ENCODE measurements around the gene MFAP2. TPM values are rescaled to one million over a fixed set of nuclear protein-coding genes. Genes with fewer than 3 reads are reported as not detected.

MFAP2 gene
- total RNA-seq, 1 donor from 2014 or later = 260 TPM

DNA sequence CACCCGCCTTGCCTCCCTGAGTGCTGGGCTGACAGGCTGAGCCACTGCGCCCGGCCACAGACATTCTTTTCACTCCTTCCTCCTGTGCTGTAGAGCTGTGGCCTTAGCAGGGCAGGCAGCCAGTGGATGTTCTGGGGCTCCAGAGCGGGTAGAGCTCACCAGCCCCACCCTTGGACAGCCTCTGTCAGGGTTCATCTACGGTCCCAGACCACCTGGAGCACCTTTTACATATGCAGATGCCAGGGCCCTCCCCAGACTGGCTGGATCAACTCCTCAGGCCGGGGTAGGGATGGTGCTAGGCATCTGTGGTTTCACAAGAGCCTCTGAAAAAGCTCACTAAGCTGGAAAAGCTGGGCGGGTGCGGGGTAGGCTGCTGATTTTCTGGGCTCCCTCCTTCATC, 26.7 kb upstream of the MFAP2 start:
- no peak overlapping the region for H3K27ac Mint-ChIP-seq (ENCODE audit: unreplicated experiment)
- peaks cover 31% of the 10 kb centered on the region for H3K4me1 Mint-ChIP-seq (ENCODE audit: low read depth)
- no peaks in the 10 kb centered on the region for H3K27me3 Mint-ChIP-seq (ENCODE audit: low read depth)
- TF ChIP-seq, protein P1, sequence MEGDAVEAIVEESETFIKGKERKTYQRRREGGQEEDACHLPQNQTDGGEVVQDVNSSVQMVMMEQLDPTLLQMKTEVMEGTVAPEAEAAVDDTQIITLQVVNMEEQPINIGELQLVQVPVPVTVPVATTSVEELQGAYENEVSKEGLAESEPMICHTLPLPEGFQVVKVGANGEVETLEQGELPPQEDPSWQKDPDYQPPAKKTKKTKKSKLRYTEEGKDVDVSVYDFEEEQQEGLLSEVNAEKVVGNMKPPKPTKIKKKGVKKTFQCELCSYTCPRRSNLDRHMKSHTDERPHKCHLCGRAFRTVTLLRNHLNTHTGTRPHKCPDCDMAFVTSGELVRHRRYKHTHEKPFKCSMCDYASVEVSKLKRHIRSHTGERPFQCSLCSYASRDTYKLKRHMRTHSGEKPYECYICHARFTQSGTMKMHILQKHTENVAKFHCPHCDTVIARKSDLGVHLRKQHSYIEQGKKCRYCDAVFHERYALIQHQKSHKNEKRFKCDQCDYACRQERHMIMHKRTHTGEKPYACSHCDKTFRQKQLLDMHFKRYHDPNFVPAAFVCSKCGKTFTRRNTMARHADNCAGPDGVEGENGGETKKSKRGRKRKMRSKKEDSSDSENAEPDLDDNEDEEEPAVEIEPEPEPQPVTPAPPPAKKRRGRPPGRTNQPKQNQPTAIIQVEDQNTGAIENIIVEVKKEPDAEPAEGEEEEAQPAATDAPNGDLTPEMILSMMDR (IDR thresholded peaks at IDR 0.05) = no peak
- H3K36me3 Mint-ChIP-seq (ENCODE audit: low read depth) = peaks cover 12% of the 10 kb centered on the region
- H3K9me3 Mint-ChIP-seq (ENCODE audit: low read depth) = no peaks in the 10 kb centered on the region
- DNase-seq (ENCODE audit: low spot score) = no peak
- H3K4me3 Mint-ChIP-seq (ENCODE audit: unreplicated experiment) = no peak overlapping the region

DNA sequence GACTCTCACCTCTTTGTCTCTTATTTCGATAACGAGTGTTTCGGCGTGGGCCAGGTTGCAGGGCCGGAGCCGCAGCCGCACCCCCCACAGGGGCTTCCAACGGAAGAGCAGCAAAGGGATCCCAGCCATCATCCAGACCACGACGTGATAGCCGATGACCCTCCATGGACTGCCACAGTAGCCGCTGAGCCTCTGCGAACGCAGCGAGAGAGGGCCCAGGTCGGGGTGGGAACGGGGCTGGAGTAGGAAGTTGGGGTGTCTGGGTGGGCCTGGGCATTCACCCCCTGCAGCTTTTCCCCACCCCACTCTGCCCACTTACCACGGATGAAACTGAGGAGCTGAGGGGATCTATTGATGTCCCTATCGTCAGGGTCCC, 24.9 kb upstream of the MFAP2 start:
- H3K9me3 Mint-ChIP-seq (ENCODE audit: low read depth) = no peaks in the 10 kb centered on the region

DNA sequence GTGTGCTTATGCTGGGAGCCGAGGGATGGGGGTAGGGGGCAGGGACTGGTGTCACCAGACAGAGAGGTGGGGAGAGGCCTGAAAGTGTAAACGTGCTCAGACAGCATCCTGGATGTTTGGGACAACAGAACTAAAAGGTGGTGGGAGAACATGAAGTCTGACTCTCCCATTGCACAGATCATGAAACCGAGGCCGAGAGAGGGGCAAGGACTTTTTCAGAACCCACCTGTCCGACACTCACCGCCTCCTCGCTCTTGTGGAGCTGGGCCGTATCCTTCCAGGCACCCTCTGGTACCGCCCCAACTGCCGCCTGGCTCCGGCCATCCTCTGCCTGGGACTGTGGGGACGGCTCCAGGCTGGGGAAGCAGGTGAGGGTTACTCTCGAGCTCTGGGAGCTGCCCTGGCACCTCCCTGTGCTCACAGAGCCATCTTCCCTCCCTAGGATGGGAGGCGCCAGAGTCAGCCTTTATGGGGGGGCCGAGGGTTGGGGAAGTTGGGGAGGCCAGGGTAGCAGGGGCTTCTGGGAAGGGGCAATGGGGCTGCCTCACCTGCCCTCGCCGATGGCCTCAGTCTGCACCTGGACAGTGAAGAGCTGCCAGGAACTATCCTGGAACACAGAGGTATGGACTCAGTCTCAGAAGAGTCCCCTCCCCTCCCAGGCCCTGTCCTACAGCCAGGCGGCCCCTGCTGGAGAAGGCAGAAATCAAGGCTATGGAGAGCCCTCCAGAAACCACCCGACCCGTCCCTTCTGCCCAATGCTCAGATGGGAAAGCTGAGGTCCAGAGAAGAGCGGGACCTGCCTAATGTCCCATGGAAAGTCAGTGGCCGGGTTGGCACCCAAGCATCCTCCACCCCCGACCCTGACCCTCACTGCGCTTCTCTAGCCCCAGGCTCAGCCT, 24.3 kb upstream of the MFAP2 start:
- H3K27ac Mint-ChIP-seq (ENCODE audit: unreplicated experiment) = peak overlapping the region; percentile 45
- H3K27me3 Mint-ChIP-seq (ENCODE audit: low read depth) = no peaks in the 10 kb centered on the region
- no peaks in the 10 kb centered on the region for H3K9me3 Mint-ChIP-seq (ENCODE audit: low read depth)

More for the DNA sequence above, 24.9 kb upstream of the MFAP2 start:
- Mint-ChIP-seq H3K4me1 (ENCODE audit: low read depth) (peaks cover 21% of the 10 kb centered on the region), H3K27ac (ENCODE audit: unreplicated experiment) (no peak overlapping the region), H3K27me3 (ENCODE audit: low read depth) (no peaks in the 10 kb centered on the region), H3K4me3 (ENCODE audit: unreplicated experiment) (no peak overlapping the region), H3K36me3 (ENCODE audit: low read depth) (peaks cover 17% of the 10 kb centered on the region)
- DNase-seq (ENCODE audit: low spot score) = no peak
- TF ChIP-seq, protein P1 (IDR thresholded peaks at IDR 0.05) = no peak

DNA sequence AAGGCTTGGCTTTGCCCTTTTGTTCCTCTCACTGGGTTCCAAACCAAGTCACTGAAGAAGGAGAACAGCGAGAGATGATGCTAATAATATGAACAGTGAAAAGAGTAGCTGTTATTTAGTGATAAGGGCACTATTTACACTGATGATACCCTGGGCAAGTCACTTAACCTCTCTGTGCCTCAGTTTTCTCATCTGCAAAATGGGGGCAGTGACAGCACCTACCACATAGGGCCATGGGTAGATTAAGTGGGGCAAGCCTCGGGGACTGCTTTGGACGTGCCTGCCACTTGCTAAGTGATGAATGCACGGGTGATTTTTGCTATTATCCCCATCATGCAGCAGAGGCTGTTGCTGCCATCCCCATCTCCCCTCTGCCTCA, 22.1 kb upstream of the MFAP2 start:
- H3K4me3 Mint-ChIP-seq (ENCODE audit: unreplicated experiment) = no peak overlapping the region
- no peak overlapping the region for H3K27ac Mint-ChIP-seq (ENCODE audit: unreplicated experiment)
- peaks cover 24% of the 10 kb centered on the region for H3K36me3 Mint-ChIP-seq (ENCODE audit: low read depth)
- no peak for DNase-seq (ENCODE audit: low spot score)
- TF ChIP-seq, protein P1 (IDR thresholded peaks at IDR 0.05) = no peak
- H3K4me1 Mint-ChIP-seq (ENCODE audit: low read depth) = peaks cover 8% of the 10 kb centered on the region
- H3K9me3 Mint-ChIP-seq (ENCODE audit: low read depth) = no peaks in the 10 kb centered on the region
- no peaks in the 10 kb centered on the region for H3K27me3 Mint-ChIP-seq (ENCODE audit: low read depth)

More for the DNA sequence above, 24.3 kb upstream of the MFAP2 start:
- no peak for DNase-seq (ENCODE audit: low spot score)
- peaks cover 18% of the 10 kb centered on the region for H3K36me3 Mint-ChIP-seq (ENCODE audit: low read depth)
- TF ChIP-seq, protein P1 (IDR thresholded peaks at IDR 0.05) = peak; percentile 33
- peaks cover 14% of the 10 kb centered on the region for H3K4me1 Mint-ChIP-seq (ENCODE audit: low read depth)
- no peak overlapping the region for H3K4me3 Mint-ChIP-seq (ENCODE audit: unreplicated experiment)

DNA sequence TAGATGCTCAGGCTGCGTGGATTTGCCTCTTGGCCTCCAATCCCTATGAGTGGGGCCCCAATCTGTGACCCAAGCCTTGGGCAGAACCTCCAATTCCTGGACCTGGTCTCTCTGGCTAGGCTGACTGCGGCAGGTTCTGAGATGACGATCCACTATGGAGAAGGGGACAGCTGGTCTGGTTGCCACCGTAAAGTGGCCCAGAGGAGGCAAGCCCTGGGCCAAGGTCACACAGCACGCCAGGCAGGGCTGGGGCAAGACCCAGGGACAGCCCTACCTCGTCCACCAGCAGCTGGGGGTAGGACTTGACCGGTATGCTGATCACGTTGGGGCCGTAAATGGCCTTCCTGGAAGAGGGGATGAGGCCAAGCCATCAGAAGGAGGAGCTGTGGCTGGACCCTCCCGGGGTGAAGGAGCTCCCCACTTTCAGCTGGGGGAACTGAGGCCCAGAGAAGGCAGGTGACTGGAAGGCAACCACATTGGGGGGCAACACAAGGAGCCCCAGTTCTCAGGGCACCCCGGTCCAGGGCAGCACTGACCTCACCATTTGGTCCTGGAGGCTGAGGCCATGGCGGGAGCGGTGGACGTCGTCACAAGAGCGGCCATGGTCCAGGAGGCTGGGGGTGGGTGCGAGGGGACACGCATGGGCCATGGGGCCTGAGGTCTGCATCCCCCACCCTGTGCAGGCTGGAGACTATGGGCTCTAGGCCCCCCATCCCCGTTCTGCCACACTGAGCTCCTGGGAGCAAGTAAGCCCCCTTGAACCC, 21.5 kb upstream of the MFAP2 start:
- H3K36me3 Mint-ChIP-seq (ENCODE audit: low read depth) = peaks cover 24% of the 10 kb centered on the region

More for the DNA sequence above, 21.5 kb upstream of the MFAP2 start:
- DNase-seq (ENCODE audit: low spot score) = no peak
- Mint-ChIP-seq H3K4me3 (ENCODE audit: unreplicated experiment) (no peak overlapping the region), H3K9me3 (ENCODE audit: low read depth) (no peaks in the 10 kb centered on the region), H3K27me3 (ENCODE audit: low read depth) (no peaks in the 10 kb centered on the region), H3K27ac (ENCODE audit: unreplicated experiment) (no peak overlapping the region), H3K4me1 (ENCODE audit: low read depth) (peaks cover 8% of the 10 kb centered on the region)
- TF ChIP-seq, protein P1 (IDR thresholded peaks at IDR 0.05) = no peak

Measured in chondrocyte (in vitro differentiated cells).